SU-DHL-6 (cell line): ENCODE measurements around the gene BOLA1.

Experiments
- H2AFZ ChIP-seq: fragments of 200-600 bp; sonication (generic); 2 replicates; pipeline ENCODE4 v1.6.1; 2014; ENCODE audit warnings: low read depth, mild to moderate bottlenecking, moderate library complexity, mixed read lengths, antibody characterized with exemption, low read length; ENCODE audit not compliant: severe bottlenecking
- H3F3A ChIP-seq: fragments of 200-600 bp; shearing (Covaris generic); 2 replicates; pipeline ENCODE4 v1.6.0; 2016; ENCODE audit warnings: antibody characterized with exemption, mild to moderate bottlenecking; ENCODE audit not compliant: insufficient read depth
- H3K27ac ChIP-seq: fragments of 200-600 bp; sonication (generic); 2 replicates; pipeline ENCODE4 v1.5.1; 2016; ENCODE audit warnings: low read depth, mild to moderate bottlenecking, low read length, moderate library complexity, mixed read lengths
- H3K27me3 ChIP-seq: fragments of 200-600 bp; sonication (generic), shearing (Covaris generic); 2 replicates; pipeline ENCODE4 v1.6.0; 2014; ENCODE audit warnings: mild to moderate bottlenecking, low read length
- H3K36me3 ChIP-seq: fragments of 200-600 bp; sonication (generic); 2 replicates; pipeline ENCODE4 v1.6.1; 2014; ENCODE audit warnings: mild to moderate bottlenecking, low read length, mixed read lengths
- H3K4me2 ChIP-seq: fragments of 300-600, 200-600 bp; shearing (Covaris generic), sonication (generic); 2 replicates; pipeline ENCODE4 v1.6.0; 2014; ENCODE audit warnings: low read length, low read depth, mild to moderate bottlenecking; ENCODE audit not compliant: poor library complexity, severe bottlenecking
- H3K4me3 ChIP-seq: fragments of 200-600 bp; sonication (generic); 2 replicates; pipeline ENCODE4 v1.5.1; 2014; ENCODE audit warnings: antibody characterized with exemption, low read length, mild to moderate bottlenecking, mixed read lengths; ENCODE audit not compliant: insufficient read depth, poor library complexity, severe bottlenecking
- H3K79me2 ChIP-seq: fragments of 200-600 bp; sonication (generic); 2 replicates; pipeline ENCODE4 v1.6.1; 2014; ENCODE audit warnings: mild to moderate bottlenecking, low read length, moderate library complexity; ENCODE audit not compliant: insufficient read depth
- H3K9ac ChIP-seq: fragments of 200-600 bp; sonication (generic); 2 replicates; pipeline ENCODE4 v1.7.0; 2014; ENCODE audit warnings: mild to moderate bottlenecking, low read length
- H3K9me2 ChIP-seq: fragments of 200-600 bp; sonication (generic); replicated peaks from 2 replicates; pipeline ENCODE4 v1.6.1; 2014; ENCODE audit warnings: low read length; ENCODE audit not compliant: insufficient read depth
- H3K9me3 ChIP-seq: fragments of 200-600 bp; sonication (generic); 2 replicates; pipeline ENCODE4 v1.6.1; 2014; ENCODE audit warnings: low read length, mixed read lengths; ENCODE audit not compliant: insufficient read depth
- H4K20me1 ChIP-seq: fragments of 200-600 bp; sonication (generic); 2 replicates; pipeline ENCODE4 v1.6.1; 2014; ENCODE audit warnings: low read depth, mild to moderate bottlenecking, antibody characterized with exemption, low read length, moderate library complexity, mixed read lengths
- CTCF ChIP-seq: fragments of 200-600 bp; sonication (generic); IDR thresholded peaks from one replicate; pipeline ENCODE4 v1.5.1; 2017; ENCODE audit warnings: antibody characterized with exemption, mild to moderate bottlenecking, low read length, moderate library complexity; ENCODE audit not compliant: insufficient read depth, poor library complexity, severe bottlenecking
- EZH2phosphoT487 ChIP-seq: fragments of 200-600 bp; sonication (generic), shearing (Covaris generic); conservative IDR thresholded peaks from 2 replicates; pipeline ENCODE4 v1.6.1; 2018; ENCODE audit warnings: mild to moderate bottlenecking, antibody characterized with exemption, low read length, moderate library complexity, mixed read lengths

Gene BOLA1

GRCh38 chr1:149931212-149931790, 31.9 kb downstream of the BOLA1 start:
- no peaks in the 10 kb centered on the region for H4K20me1 ChIP-seq
- H3K4me3 ChIP-seq: no peak overlapping the region
- H3F3A ChIP-seq: peaks cover 5% of the 10 kb centered on the region; the same call in 1 of the 2 replicates
- no peak overlapping the region for H3K4me2 ChIP-seq
- no peak overlapping the region for H2AFZ ChIP-seq
- peaks cover 2% of the 10 kb centered on the region; the same call in 1 of the 2 replicates for H3K36me3 ChIP-seq
- H3K27ac ChIP-seq: no peak overlapping the region
- no peaks in the 10 kb centered on the region for H3K27me3 ChIP-seq
- TF ChIP-seq CTCF: no peak
- no peak for TF ChIP-seq EZH2phosphoT487
- no peaks in the 10 kb centered on the region for H3K9me3 ChIP-seq
- H3K79me2 ChIP-seq: peaks cover 12% of the 10 kb centered on the region
- no peak overlapping the region for H3K9ac ChIP-seq
- no peaks in the 10 kb centered on the region for H3K9me2 ChIP-seq

- H3K4me2 ChIP-seq: no peak overlapping the region
- H3K9me2 ChIP-seq: no peaks in the 10 kb centered on the region
- peaks cover under 1% of the 10 kb centered on the region; the same call in 1 of the 2 replicates for H3K79me2 ChIP-seq
- H3K36me3 ChIP-seq: no peaks in the 10 kb centered on the region
- no peak overlapping the region for H3K27ac ChIP-seq
- TF ChIP-seq EZH2phosphoT487 (no peak), CTCF (no peak)
- no peaks in the 10 kb centered on the region for H3K27me3 ChIP-seq
- H3K9me3 ChIP-seq: no peaks in the 10 kb centered on the region
- no peaks in the 10 kb centered on the region for H4K20me1 ChIP-seq
- peaks cover 5% of the 10 kb centered on the region; the same call in 1 of the 2 replicates for H3F3A ChIP-seq
- H3K9ac ChIP-seq: no peak overlapping the region
- no peak overlapping the region for H2AFZ ChIP-seq
- no peak overlapping the region for H3K4me3 ChIP-seq
These were observed 33.1 kb downstream of the BOLA1 start for GRCh38 chr1:149932474-149932873.

GRCh38 chr1:149933208-149933607, 33.8 kb downstream of the BOLA1 start:
- no peak for TF ChIP-seq CTCF
- no peak for TF ChIP-seq EZH2phosphoT487
- Histone ChIP-seq H4K20me1 (no peaks in the 10 kb centered on the region), H3K36me3 (no peaks in the 10 kb centered on the region), H3K9me3 (no peaks in the 10 kb centered on the region), H2AFZ (no peak overlapping the region), H3K9me2 (no peaks in the 10 kb centered on the region), H3K79me2 (no peaks in the 10 kb centered on the region), H3K9ac (no peak overlapping the region), H3K27ac (no peak overlapping the region), H3K27me3 (no peaks in the 10 kb centered on the region), H3F3A (peaks cover 5% of the 10 kb centered on the region; the same call in 1 of the 2 replicates), H3K4me2 (no peak overlapping the region), H3K4me3 (no peak overlapping the region)
